ENCODE data around the gene TSACC. TPM values are rescaled to one million over a fixed set of nuclear protein-coding genes. Genes with fewer than 3 reads are reported as not detected.

Gene TSACC
- total RNA-seq, 3 donors from 2014 or later (not counting 1 experiment from before 2014, with no cell fraction given), result not detected

- Mint-ChIP-seq H3K27ac (no peak overlapping the region), H3K4me1 (peaks cover 8% of the 10 kb centered on the region in 2 donors), H3K4me3 (no peak overlapping the region), H3K36me3 (no peaks in the 10 kb centered on the region), H3K27me3 (ENCODE audit: low read depth in 2 of 2) (peaks cover 18 to 25% of the 10 kb centered on the region in 2 donors), H3K9me3 (no peaks in the 10 kb centered on the region)
- intact Hi-C loops (cut with micrococcal nuclease), result loop anchor here (1.0 kb wide), 2 partner anchors 61 to 224 kb away; no protein-coding TSS in a partner anchor
- no peaks in the 10 kb centered on the region for H3K36me3 ChIP-seq (ENCODE audit: control insufficient read depth, insufficient read depth, low read length)
- H3K4me1 ChIP-seq (ENCODE audit: control insufficient read depth, insufficient read depth, low read length), result peaks cover 9% of the 10 kb centered on the region
- TF ChIP-seq, protein P1, sequence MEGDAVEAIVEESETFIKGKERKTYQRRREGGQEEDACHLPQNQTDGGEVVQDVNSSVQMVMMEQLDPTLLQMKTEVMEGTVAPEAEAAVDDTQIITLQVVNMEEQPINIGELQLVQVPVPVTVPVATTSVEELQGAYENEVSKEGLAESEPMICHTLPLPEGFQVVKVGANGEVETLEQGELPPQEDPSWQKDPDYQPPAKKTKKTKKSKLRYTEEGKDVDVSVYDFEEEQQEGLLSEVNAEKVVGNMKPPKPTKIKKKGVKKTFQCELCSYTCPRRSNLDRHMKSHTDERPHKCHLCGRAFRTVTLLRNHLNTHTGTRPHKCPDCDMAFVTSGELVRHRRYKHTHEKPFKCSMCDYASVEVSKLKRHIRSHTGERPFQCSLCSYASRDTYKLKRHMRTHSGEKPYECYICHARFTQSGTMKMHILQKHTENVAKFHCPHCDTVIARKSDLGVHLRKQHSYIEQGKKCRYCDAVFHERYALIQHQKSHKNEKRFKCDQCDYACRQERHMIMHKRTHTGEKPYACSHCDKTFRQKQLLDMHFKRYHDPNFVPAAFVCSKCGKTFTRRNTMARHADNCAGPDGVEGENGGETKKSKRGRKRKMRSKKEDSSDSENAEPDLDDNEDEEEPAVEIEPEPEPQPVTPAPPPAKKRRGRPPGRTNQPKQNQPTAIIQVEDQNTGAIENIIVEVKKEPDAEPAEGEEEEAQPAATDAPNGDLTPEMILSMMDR (IDR thresholded peaks at IDR 0.05), result no peak
- no peaks in the 10 kb centered on the region for H3K9me3 ChIP-seq (ENCODE audit: control insufficient read depth, insufficient read depth, low read length)
- DNase-seq, result no peak
- WGBS (ENCODE audit: insufficient coverage), result 95% methylated on average over 5 of the region's 5 CpGs
- no peak overlapping the region for H3K27ac ChIP-seq (ENCODE audit: low read length)
- H3K27me3 ChIP-seq (ENCODE audit: control insufficient read depth, insufficient read depth, low read length), result peaks cover 11% of the 10 kb centered on the region
- no peak for ATAC-seq
- H3K4me3 ChIP-seq (ENCODE audit: low read length), result no peak overlapping the region
Observed at GRCh38 chr1:156384658-156385057, 46.3 kb downstream of the TSACC start.

DNA sequence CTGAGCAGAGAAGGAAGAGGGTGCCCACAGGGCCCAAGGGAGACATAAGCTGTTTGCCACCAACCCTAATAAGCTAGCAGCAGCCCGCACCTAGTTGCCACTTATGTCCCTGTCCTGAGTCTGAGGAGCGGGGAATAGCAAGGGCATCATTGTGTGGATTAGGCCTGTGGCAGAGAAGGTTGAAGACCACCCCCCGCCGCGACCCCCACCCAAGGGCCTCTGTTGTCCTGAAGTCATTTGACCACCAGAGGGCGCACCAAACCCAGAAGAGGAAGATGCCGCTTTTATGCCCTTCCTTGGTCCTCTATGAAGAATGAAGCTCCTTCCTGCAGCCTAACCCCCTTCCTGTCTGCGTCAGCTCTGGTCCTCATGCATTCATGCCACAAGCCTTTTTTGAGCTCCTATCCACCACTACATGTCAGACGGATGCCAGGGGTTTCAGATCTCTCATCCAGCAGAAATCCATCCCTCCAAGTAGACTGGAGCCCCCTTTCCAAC is 47.3 kb downstream of the TSACC start:
- no peak overlapping the region for H3K4me3 Mint-ChIP-seq
- Histone ChIP-seq H3K27me3 (ENCODE audit: control insufficient read depth, insufficient read depth, low read length) (peaks cover 11% of the 10 kb centered on the region), H3K9me3 (ENCODE audit: control insufficient read depth, insufficient read depth, low read length) (no peaks in the 10 kb centered on the region), H3K27ac (ENCODE audit: low read length) (no peak overlapping the region), H3K4me3 (ENCODE audit: low read length) (no peak overlapping the region), H3K36me3 (ENCODE audit: control insufficient read depth, insufficient read depth, low read length) (no peaks in the 10 kb centered on the region), H3K4me1 (ENCODE audit: control insufficient read depth, insufficient read depth, low read length) (peaks cover 9% of the 10 kb centered on the region)
- no peak overlapping the region for H3K27ac Mint-ChIP-seq
- H3K9me3 Mint-ChIP-seq, result no peaks in the 10 kb centered on the region
- DNase-seq (peak; percentile 53 to 89), ATAC-seq (peak; percentile 66 to 76 (median 73))
- TF ChIP-seq, protein P1 (IDR thresholded peaks at IDR 0.05), result peak; percentile 88
- intact Hi-C loops (cut with micrococcal nuclease), result loop anchor here (1.0 kb wide), 2 partner anchors 60 to 223 kb away; no protein-coding TSS in a partner anchor
- peaks cover 20 to 32% of the 10 kb centered on the region in 2 donors for H3K27me3 Mint-ChIP-seq (ENCODE audit: low read depth in 2 of 2)
- peaks cover 8% of the 10 kb centered on the region in 2 donors for H3K4me1 Mint-ChIP-seq
- WGBS (ENCODE audit: insufficient coverage), result 9% methylated on average over 9 of the region's 9 CpGs
- no peaks in the 10 kb centered on the region for H3K36me3 Mint-ChIP-seq

DNA sequence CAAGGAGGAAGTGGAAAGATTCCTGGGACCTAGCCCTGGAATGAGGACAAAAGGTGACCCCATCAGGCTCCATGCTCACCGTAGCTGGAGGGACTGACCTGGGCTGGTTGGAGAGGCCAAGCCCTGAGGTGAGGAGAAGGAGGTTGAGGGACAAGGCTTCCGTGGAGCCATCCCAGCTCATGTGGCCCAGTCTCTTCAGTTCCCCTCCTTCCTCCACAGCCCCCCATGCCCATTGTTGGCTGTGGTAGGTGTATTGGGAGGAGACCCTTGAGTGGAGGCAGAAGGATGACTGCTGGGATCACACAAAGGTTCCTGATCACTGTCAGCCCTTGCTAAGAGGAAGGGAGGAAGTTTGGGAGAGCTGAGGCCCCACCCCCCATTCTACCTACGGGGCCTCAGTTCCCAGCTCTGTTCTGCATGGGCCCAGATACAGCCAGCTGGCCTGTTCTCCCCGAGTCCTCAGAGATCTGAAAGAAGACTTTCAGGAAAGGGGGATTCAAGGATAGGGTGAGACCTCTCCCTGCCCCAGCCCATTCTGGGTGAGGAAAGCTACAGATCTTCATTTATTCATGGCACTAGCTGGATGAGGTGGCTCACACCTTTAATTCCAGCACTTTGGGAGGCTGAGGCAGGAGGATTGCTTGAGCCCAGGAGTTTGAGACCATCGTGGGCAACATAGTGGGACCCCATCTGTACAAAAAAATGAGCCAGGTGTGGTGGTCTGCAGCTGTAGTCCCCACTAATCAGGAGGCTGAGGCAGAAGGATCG is 48.0 kb downstream of the TSACC start:
- ATAC-seq (no peak), DNase-seq (no peak)
- Histone ChIP-seq H3K27ac (ENCODE audit: low read length) (no peak overlapping the region), H3K4me3 (ENCODE audit: low read length) (no peak overlapping the region), H3K36me3 (ENCODE audit: control insufficient read depth, insufficient read depth, low read length) (no peaks in the 10 kb centered on the region), H3K9me3 (ENCODE audit: control insufficient read depth, insufficient read depth, low read length) (no peaks in the 10 kb centered on the region), H3K4me1 (ENCODE audit: control insufficient read depth, insufficient read depth, low read length) (peaks cover 9% of the 10 kb centered on the region), H3K27me3 (ENCODE audit: control insufficient read depth, insufficient read depth, low read length) (peaks cover 11% of the 10 kb centered on the region)
- Mint-ChIP-seq H3K27me3 (ENCODE audit: low read depth in 2 of 2) (peaks cover 20 to 33% of the 10 kb centered on the region in 2 donors), H3K27ac (no peak overlapping the region), H3K4me3 (no peak overlapping the region), H3K4me1 (peaks cover 8% of the 10 kb centered on the region in 2 donors), H3K36me3 (no peaks in the 10 kb centered on the region), H3K9me3 (no peaks in the 10 kb centered on the region)
- TF ChIP-seq, protein P1 (IDR thresholded peaks at IDR 0.05), result no peak
- intact Hi-C loops (cut with micrococcal nuclease), result no loop called here
- WGBS (ENCODE audit: insufficient coverage), result 89% methylated on average over 4 of the region's 6 CpGs

Measured in natural killer cell (primary cell).